Neural progenitor cell (in vitro differentiated cells): ENCODE data around the gene UGT1A3. TPM values are rescaled to one million over a fixed set of nuclear protein-coding genes. Genes with fewer than 3 reads are reported as not detected.

ENCODE experiments used
- DNase-seq: peaks from one replicate; pipeline ENCODE4 v3.0.0-alpha.2; 2016; ENCODE audit warnings: low spot score
- H2AFZ ChIP-seq: fragments of 200-600 bp; sonication (generic); replicated peaks from 2 replicates; pipeline ENCODE4 v1.6.1; 2016; ENCODE audit warnings: antibody characterized with exemption
- H3F3A ChIP-seq: fragments of 200-600 bp; sonication (generic); 2 replicates; pipeline ENCODE4 v1.6.1; 2016; ENCODE audit warnings: antibody characterized with exemption, low read depth
- H3K27ac ChIP-seq: fragments of 200-600 bp; sonication (generic); 2 replicates; pipeline ENCODE4 v1.5.1; 2016; ENCODE audit warnings: mild to moderate bottlenecking
- H3K27me3 ChIP-seq: fragments of 200-600 bp; sonication (generic); 2 replicates; pipeline ENCODE4 v1.6.1; 2016; ENCODE audit warnings: mild to moderate bottlenecking, moderate library complexity
- H3K36me3 ChIP-seq: fragments of 200-600 bp; sonication (generic); 2 replicates; pipeline ENCODE4 v1.5.1; 2016
- H3K4me1 ChIP-seq: fragments of 200-600 bp; sonication (generic); 2 replicates; pipeline ENCODE4 v1.6.1; 2016; ENCODE audit warnings: mixed run types
- H3K4me2 ChIP-seq: fragments of 200-600 bp; sonication (generic); 2 replicates; pipeline ENCODE4 v1.6.1; 2016
- H3K4me3 ChIP-seq: fragments of 200-600 bp; sonication (generic); 2 replicates; pipeline ENCODE4 v1.5.1; 2016
- H3K79me2 ChIP-seq: fragments of 200-600 bp; sonication (generic); 2 replicates; pipeline ENCODE4 v1.6.1; 2016; ENCODE audit warnings: low read depth
- H3K9ac ChIP-seq: fragments of 200-600 bp; sonication (generic); 2 replicates; pipeline ENCODE4 v1.6.1; 2016
- H3K9me3 ChIP-seq: fragments of 200-600 bp; sonication (generic); 2 replicates; pipeline ENCODE4 v1.5.1; 2016; ENCODE audit warnings: low read depth
- H4K20me1 ChIP-seq: fragments of 200-600 bp; sonication (generic); 2 replicates; pipeline ENCODE4 v1.6.1; 2016; ENCODE audit warnings: low read depth
- H3K27ac Mint-ChIP-seq: 3 replicates; pipeline ENCODE4 v1.8.0; 2021; ENCODE audit warnings: mixed read lengths
- H3K27me3 Mint-ChIP-seq: 2 replicates; pipeline ENCODE4 v1.8.0; 2022; ENCODE audit warnings: low read depth, mild to moderate bottlenecking, inconsistent platforms, moderate library complexity, mixed read lengths; ENCODE audit not compliant: insufficient read depth
- H3K36me3 Mint-ChIP-seq: 3 replicates; pipeline ENCODE4 v1.8.0; 2021; ENCODE audit warnings: mixed read lengths
- H3K4me1 Mint-ChIP-seq: 3 replicates; pipeline ENCODE4 v1.8.0; 2021; ENCODE audit warnings: mixed read lengths
- H3K4me3 Mint-ChIP-seq: 3 replicates; pipeline ENCODE4 v1.8.0; 2021; ENCODE audit warnings: mild to moderate bottlenecking, moderate library complexity, mixed read lengths
- H3K9me3 Mint-ChIP-seq: 3 replicates; pipeline ENCODE4 v1.8.0; 2020; ENCODE audit warnings: mixed read lengths
- EZH2 ChIP-seq: fragments of 200-600 bp; sonication (generic); IDR thresholded peaks from 2 replicates; pipeline ENCODE4 v1.6.1; 2017; ENCODE audit warnings: antibody characterized with exemption, mild to moderate bottlenecking, moderate library complexity
- EZH2phosphoT487 ChIP-seq: fragments of 200-600 bp; sonication (generic); IDR thresholded peaks from 2 replicates; pipeline ENCODE4 v1.6.1; 2017; ENCODE audit warnings: antibody characterized with exemption
- total RNA-seq: library from RNA; depleted of rRNA; stranded (reverse); fragments of >200 nt; gene quantifications from 2 replicates; pipeline ENCODE4 v1.2.3, GENCODE V29; 2015; ENCODE audit warnings: low replicate concordance
- TF ChIP-seq, protein P1 (sequence below): fragments of 200-600 bp; sonication (generic); IDR thresholded peaks from 2 replicates; pipeline ENCODE4 v1.5.1; 2017; ENCODE audit warnings: antibody characterized with exemption, mild to moderate bottlenecking

Gene UGT1A3
- total RNA-seq, 1 donor from 2014 or later = not detected

DNA sequence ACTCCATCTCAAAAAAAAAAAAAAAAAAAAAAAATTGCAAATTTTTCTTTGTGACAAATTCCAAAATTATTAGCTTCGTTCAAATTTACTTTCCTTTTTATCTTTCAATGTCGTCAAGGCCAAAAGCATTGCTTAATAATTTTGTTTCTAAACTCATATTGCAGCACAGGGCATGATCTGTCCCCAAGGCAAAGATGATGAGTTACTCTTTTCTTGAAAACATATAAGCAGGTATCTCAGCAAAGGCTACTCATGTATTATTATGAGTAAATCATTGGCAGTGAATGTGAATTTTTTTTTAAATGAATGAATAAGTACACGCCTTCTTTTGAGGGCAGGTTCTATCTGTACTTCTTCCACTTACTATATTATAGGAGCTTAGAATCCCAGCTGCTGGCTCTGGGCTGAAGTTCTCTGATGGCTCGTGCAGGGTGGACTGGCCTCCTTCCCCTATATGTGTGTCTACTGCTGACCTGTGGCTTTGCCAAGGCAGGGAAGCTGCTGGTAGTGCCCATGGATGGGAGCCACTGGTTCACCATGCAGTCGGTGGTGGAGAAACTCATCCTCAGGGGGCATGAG, 47.2 kb upstream of the UGT1A3 start, which contains the start of gene UGT1A7:
Gene UGT1A7 (plus strand): TSS at position 381 of the 579 bp plus-strand sequence. CDS start 37 bp downstream, at position 418.
- no peak within 1 kb of the TSS for H2AFZ ChIP-seq
- no peak for DNase-seq
- no peak within 1 kb of the TSS for H3K27ac Mint-ChIP-seq
- H3F3A ChIP-seq = no peaks in the 10 kb centered on the region
- no peaks in the 10 kb centered on the region for H4K20me1 ChIP-seq
- TF ChIP-seq EZH2 = no peak
- TF ChIP-seq, protein P1, sequence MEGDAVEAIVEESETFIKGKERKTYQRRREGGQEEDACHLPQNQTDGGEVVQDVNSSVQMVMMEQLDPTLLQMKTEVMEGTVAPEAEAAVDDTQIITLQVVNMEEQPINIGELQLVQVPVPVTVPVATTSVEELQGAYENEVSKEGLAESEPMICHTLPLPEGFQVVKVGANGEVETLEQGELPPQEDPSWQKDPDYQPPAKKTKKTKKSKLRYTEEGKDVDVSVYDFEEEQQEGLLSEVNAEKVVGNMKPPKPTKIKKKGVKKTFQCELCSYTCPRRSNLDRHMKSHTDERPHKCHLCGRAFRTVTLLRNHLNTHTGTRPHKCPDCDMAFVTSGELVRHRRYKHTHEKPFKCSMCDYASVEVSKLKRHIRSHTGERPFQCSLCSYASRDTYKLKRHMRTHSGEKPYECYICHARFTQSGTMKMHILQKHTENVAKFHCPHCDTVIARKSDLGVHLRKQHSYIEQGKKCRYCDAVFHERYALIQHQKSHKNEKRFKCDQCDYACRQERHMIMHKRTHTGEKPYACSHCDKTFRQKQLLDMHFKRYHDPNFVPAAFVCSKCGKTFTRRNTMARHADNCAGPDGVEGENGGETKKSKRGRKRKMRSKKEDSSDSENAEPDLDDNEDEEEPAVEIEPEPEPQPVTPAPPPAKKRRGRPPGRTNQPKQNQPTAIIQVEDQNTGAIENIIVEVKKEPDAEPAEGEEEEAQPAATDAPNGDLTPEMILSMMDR = no peak
- TF ChIP-seq EZH2phosphoT487 = no peak
- no peaks in the 10 kb centered on the region for H3K9me3 ChIP-seq
- H3K36me3 ChIP-seq = no peaks in the 10 kb centered on the region
- no peaks in the 10 kb centered on the region for H3K4me1 Mint-ChIP-seq
- H3K27ac ChIP-seq = no peak within 1 kb of the TSS
- H3K79me2 ChIP-seq = no peaks in the 10 kb centered on the region
- no peak within 1 kb of the TSS for H3K4me3 Mint-ChIP-seq
- no peaks in the 10 kb centered on the region for H3K4me1 ChIP-seq
- no peak within 1 kb of the TSS for H3K4me2 ChIP-seq
- no peaks in the 10 kb centered on the region for H3K27me3 Mint-ChIP-seq
- H3K4me3 ChIP-seq = no peak within 1 kb of the TSS
- H3K9ac ChIP-seq = no peak within 1 kb of the TSS
- no peaks in the 10 kb centered on the region for H3K27me3 ChIP-seq
- H3K36me3 Mint-ChIP-seq = no peaks in the 10 kb centered on the region
- no peaks in the 10 kb centered on the region for H3K9me3 Mint-ChIP-seq

DNA sequence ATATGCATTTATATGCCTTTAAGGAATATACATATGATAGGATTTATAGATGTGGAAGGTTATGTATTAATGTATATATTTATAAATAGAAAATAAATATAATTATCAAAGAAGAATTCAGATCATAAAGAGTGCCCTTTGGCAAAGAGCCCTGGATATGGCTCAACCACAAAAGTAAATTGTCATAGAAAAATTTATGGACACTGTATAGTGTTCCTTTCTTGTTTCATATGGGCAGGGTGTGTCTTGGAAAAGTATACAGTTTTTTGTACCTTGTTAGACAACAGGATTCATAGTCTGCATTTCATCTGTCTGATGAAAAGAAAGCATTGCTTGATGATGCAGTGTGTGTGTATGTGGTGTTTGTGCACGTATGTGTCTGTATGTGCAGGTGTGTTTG, 44.2 kb upstream of the UGT1A3 start:
- Histone ChIP-seq H3F3A (no peaks in the 10 kb centered on the region), H3K9ac (no peak overlapping the region), H3K9me3 (no peaks in the 10 kb centered on the region), H3K4me1 (no peaks in the 10 kb centered on the region), H3K4me2 (no peak overlapping the region), H3K27ac (no peak overlapping the region), H4K20me1 (no peaks in the 10 kb centered on the region), H2AFZ (no peak overlapping the region), H3K27me3 (no peaks in the 10 kb centered on the region), H3K36me3 (no peaks in the 10 kb centered on the region), H3K4me3 (no peak overlapping the region), H3K79me2 (no peaks in the 10 kb centered on the region)
- no peak for DNase-seq
- Mint-ChIP-seq H3K4me3 (no peak overlapping the region), H3K9me3 (no peaks in the 10 kb centered on the region), H3K36me3 (no peaks in the 10 kb centered on the region), H3K27ac (no peak overlapping the region), H3K27me3 (no peaks in the 10 kb centered on the region), H3K4me1 (no peaks in the 10 kb centered on the region)
- TF ChIP-seq EZH2 (no peak), EZH2phosphoT487 (no peak)

DNA sequence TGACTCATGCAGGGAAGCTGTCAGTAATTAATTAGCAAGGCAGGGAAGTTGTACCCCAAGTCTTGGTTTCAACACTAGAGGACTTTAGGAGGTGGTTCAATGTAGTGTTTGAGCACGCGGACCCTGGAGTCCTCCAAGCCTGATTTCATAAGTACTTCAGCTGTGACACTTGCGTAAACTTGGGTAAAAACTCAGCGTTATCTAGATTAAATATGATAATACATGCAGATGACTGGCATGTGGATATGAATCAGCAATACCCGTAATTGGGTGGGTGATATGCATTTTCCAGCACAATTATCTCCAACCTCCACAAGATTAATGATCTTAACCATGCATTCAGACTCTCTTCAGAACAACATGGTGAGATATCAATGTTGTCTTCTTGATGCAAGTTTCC, 41.9 kb upstream of the UGT1A3 start:
- Histone ChIP-seq H3K27ac (no peak overlapping the region), H4K20me1 (no peaks in the 10 kb centered on the region), H3K4me3 (no peak overlapping the region), H3K9me3 (no peaks in the 10 kb centered on the region), H2AFZ (no peak overlapping the region), H3K9ac (no peak overlapping the region), H3K36me3 (no peaks in the 10 kb centered on the region), H3F3A (no peaks in the 10 kb centered on the region), H3K4me2 (no peak overlapping the region), H3K79me2 (no peaks in the 10 kb centered on the region), H3K4me1 (no peaks in the 10 kb centered on the region), H3K27me3 (no peaks in the 10 kb centered on the region)
- Mint-ChIP-seq H3K27me3 (no peaks in the 10 kb centered on the region), H3K36me3 (no peaks in the 10 kb centered on the region), H3K27ac (no peak overlapping the region), H3K9me3 (no peaks in the 10 kb centered on the region), H3K4me1 (no peaks in the 10 kb centered on the region), H3K4me3 (no peak overlapping the region)
- no peak for TF ChIP-seq EZH2
- TF ChIP-seq, protein P1 = no peak
- no peak for TF ChIP-seq EZH2phosphoT487
- DNase-seq = no peak

DNA sequence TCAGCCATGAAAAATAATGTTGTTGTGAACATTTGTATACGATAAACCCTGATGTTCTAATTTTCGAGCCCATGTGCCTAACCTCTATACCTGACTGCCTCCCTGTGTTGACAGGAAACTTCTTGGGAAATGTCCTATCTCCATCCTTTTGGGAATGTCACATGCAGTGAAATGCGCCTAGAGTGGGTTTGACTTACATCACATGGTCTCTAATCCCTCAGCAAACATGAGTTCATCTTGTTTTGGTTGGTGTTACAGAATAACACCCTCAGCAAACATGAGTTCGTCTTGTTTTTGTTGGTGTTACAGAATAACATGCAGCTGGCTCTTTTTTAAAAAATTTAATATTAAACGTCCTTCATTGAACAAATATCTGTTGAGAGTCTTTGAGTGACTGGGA, 40.5 kb upstream of the UGT1A3 start:
- no peaks in the 10 kb centered on the region for H4K20me1 ChIP-seq
- H3K27ac ChIP-seq = no peak overlapping the region
- H3K4me3 Mint-ChIP-seq = no peak overlapping the region
- H3K9me3 Mint-ChIP-seq = no peaks in the 10 kb centered on the region
- no peak overlapping the region for H3K4me2 ChIP-seq
- no peak for DNase-seq
- H3K9ac ChIP-seq = no peak overlapping the region
- no peaks in the 10 kb centered on the region for H3K4me1 Mint-ChIP-seq
- H3K79me2 ChIP-seq = no peaks in the 10 kb centered on the region
- TF ChIP-seq, protein P1 = no peak
- no peaks in the 10 kb centered on the region for H3K9me3 ChIP-seq
- H3K4me3 ChIP-seq = no peak overlapping the region
- H3K36me3 ChIP-seq = no peaks in the 10 kb centered on the region
- H2AFZ ChIP-seq = no peak overlapping the region
- no peaks in the 10 kb centered on the region for H3F3A ChIP-seq
- H3K27ac Mint-ChIP-seq = no peak overlapping the region
- H3K27me3 ChIP-seq = no peaks in the 10 kb centered on the region
- H3K36me3 Mint-ChIP-seq = no peaks in the 10 kb centered on the region
- H3K4me1 ChIP-seq = no peaks in the 10 kb centered on the region
- peaks cover under 1% of the 10 kb centered on the region for H3K27me3 Mint-ChIP-seq
